Activated T-cell treated with anti-CD3 and anti-CD28 coated beads for 4 hours (primary cell): Measurements from ENCODE around the gene PTGR3.
A peak's percentile ranks its signal among the peaks of the same experiment; 100 is the strongest.

Experiments used
- DNase-seq: peaks from one replicate; pipeline ENCODE4 v3.0.0-alpha.2; 2020

PTGR3 gene, protein sequence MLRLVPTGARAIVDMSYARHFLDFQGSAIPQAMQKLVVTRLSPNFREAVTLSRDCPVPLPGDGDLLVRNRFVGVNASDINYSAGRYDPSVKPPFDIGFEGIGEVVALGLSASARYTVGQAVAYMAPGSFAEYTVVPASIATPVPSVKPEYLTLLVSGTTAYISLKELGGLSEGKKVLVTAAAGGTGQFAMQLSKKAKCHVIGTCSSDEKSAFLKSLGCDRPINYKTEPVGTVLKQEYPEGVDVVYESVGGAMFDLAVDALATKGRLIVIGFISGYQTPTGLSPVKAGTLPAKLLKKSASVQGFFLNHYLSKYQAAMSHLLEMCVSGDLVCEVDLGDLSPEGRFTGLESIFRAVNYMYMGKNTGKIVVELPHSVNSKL

DNA sequence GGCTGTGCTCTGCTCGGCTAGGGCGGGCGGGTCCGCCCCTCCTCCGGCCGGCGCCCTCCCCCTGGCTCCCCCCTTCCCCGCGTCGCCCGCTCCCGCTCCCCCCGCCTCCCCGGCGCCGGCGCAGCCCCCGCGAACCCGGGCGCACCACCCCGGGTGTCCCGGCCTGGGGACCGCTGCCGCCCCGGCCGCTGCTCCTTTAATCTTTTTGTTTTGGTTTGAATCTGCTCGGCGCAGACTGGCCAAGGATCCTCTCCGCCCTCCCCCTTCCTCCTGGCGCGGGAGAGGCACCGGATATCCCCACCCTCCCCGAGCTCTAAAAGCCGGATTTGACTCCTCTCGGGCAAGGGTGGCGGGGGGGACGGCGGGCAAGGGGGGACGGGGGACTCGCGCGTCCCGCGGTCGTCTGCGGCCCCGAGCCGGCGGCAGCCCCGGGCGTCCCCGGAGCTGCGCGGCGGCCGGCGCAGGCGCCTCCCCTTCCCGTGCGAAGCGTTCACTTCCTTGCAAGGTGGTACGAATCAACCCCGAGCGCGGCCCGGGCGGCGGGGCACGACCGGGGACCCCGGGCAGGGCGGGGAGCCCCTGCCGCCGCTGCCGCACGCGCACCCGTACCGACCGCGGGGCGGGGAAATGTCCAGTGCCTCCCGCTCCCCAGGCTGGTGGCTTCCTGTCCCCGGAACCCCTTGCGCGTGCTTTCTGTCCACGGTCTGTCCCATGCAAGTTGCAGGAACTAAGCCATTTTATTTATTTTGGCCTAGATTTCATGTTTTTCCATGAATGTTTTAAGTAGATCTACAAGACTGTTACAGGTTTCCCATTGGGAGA, at the start of gene PTGR3:
PTGR3 (minus strand) TSS at position 11 of the 822 bp plus-strand sequence. CDS start 81 bp downstream, outside the sequence.
- peak; percentile 48 for DNase-seq

DNA sequence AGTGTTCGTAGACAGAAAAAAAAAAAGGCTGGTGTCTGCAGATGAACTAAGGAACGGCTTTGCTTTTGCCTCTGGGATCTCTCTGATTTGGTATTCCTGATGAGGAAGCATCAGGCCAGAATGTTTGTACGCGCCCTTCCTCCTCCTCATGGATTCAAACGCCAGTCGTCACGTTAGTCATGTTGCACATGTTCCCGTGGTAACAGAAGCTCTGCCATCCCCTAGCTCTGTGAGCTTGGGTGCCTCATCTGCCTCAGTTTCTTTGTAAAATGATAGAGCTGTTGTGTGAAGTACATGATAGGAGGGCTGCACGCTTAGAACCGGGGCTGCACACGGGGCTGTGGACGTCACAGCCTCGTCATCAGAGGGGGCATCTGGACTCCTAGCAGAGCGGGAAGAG, 48.7 kb upstream of the PTGR3 start:
- no peak for DNase-seq

DNA sequence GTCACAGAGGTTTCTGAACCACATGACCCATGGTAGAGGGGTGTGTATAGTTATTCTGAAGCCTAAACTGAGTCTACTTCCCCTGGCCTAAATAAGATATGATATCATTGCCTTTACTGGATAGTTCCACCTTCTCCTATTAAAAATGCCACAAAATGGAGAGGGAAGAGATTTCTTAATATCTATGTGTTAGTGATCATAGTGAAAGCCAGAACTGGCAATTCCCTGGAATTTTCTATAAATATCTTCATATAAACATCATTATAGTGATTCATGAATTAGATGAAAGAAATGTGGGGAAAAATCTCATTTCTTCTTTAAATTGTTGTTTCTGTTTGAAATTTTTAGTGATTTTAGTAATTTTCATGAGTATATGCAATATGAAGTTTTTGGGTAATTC, 47.4 kb upstream of the PTGR3 start:
- DNase-seq = no peak

DNA sequence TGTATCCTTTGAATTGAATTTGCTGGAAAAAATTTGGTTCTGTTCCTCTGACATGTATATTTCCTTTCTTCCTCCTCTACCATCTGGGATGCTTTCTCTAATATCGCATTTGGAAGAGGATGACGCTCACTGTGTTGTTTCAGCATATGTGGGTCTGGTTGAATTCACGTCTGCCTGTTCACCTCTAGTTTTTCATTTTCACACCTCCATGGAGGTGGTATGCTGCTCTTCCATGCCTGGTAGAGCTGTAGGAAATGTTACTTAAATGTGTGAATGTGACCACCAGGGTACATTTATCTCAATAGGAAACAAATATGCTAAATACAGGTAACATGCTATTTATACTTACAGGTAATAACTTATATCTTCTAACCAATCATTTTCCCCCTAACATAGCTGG, 46.2 kb upstream of the PTGR3 start:
- no peak for DNase-seq

DNA sequence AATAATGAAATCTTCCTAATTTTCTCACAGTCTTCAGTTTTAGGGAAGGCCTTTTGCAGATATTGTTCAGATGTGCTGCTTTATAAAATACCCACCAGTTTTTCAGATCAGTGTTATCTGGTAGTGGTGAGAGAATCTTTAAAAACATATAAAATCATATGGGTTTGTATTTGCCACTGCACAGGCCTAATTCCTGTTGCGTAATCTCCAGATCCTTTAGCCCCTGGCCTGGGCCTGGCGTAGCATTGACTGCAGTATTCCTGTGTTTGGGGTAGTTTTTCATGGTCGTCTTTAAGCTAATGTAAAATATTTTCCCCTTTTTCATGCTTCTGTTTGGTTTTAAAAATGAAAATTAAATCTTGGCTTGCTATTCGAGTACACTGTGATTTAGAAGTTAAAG, 44.8 kb upstream of the PTGR3 start:
- DNase-seq = no peak

DNA sequence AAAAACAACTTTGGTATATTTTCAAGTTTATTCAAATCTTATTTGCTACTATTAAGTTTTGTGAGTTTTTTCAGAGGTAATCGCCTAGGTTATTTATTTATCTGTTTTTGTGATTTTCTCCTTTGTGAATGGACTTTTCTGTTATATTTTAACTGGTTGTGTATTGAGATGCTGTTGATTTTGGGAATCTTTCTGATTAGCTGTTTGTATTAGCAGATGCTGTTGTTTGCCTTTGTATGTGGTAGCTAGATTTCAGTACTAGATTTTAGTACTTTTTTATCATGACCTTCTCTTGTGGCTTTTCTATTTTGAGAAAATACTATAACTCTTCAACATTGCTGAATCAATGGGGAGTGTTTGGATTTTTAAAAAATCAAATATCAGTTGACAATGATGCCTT, 44.1 kb upstream of the PTGR3 start:
- DNase-seq = no peak

DNA sequence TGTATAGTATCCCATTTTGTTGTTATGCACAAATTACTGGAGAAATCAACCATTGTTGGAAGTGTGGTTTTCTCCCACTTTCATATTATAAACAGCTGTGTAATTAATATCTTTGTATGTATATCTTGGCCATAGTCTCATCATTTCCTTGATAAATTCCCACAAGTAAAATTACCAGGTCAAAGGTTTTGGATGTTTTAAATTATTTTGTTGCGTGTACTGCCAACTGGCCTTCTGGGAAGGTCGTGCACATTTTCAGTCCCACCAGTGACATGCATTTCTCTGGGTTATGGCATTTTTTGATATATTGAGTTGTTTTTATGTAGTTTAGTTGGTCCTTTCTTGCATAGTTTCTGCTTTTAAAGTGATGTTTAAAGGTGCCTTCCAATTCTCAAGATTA, 43.2 kb upstream of the PTGR3 start:
- DNase-seq = no peak

DNA sequence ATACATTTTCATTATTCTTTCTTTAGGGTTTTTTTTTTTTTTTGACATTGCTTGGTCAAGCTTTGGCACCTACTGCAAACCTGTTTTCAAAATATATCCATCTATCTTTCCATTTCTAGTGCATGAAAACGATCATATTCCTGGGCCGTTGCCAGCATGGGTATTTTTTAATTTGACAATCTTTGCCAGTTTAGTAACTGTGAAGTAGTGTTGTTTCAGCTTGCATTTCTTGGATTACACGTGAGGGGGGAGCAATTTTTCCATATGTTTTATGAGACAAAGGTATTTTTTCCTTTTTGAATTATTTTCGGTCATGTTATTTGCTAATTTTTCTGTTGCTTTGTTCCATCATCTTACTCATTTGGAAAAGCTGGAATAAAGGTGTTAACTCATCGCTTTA, 42.5 kb upstream of the PTGR3 start:
- DNase-seq = no peak

DNA sequence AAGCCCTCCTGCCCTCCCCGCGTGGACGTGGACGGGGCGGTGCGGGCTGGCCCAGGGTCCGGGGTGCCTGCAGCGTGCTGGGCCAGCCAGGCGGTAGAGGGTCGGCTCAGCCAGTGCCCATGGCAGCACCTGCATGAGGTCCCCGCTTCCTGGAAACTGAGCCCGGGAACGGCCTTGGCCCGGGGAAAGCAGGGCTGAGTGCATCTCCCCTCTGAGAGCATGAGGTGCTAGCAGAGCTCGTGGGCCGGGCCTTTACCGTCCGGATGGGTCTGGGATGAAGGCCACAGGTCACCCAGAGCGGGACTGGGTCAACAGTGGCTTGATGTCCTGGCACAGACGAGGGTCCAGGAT, 41.5 kb upstream of the PTGR3 start:
- DNase-seq = no peak

DNA sequence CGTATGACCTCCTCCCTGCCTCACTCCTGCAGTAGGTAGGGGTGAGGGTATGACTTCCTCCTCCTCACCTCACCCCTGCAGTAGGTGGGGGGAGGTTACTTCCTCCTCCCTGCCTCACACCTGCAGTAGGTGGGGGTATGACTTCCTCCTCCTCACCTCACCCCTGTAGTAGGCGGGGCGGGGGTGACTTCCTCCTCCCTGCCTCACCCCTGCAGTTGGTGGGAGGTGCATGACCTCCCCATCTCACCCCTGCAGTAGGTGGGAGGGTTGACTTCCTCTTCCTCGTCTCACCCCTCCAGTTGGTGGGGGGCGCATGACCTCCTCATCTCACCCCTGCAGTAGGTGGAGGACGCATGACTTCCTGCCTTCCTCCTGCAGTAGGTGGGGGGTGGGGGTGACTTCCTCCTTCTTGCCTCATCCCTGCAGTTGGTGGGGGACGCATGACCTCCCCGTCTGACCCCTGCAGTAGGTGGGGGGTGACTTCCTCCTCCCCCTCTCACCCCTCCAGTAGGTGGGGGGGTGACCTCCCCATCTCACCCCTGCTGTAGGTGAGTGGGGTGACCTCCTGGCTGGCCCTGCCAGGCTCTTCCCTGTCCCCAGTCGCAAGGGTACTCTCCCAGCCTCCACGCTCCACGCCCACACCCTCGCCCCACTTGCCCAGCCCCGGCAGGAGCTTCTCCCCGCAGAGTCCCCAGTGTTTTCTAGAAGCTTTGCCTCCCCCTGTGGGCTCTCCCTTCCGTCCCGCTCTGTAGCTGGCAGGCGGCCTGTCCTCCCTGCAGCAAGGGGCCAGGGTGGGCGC, 40.9 kb upstream of the PTGR3 start:
- DNase-seq = no peak

DNA sequence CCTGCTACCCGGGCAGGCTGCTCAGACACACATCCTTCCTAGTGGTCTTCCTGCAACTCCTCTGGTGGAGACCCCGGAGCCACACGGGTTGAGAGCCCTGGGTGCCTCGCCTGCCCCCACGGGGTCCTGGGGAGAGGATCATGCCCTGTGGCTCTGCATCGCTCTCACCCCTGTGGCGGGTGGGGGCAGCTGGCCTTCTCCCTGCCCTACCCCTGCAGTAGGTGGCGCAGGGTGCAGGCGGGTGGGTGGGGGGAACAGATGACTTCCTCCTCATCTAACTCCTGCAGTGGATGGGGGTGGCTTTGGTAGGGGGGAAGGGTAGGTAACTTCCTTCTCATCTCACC, 40.2 kb upstream of the PTGR3 start:
- DNase-seq = no peak

DNA sequence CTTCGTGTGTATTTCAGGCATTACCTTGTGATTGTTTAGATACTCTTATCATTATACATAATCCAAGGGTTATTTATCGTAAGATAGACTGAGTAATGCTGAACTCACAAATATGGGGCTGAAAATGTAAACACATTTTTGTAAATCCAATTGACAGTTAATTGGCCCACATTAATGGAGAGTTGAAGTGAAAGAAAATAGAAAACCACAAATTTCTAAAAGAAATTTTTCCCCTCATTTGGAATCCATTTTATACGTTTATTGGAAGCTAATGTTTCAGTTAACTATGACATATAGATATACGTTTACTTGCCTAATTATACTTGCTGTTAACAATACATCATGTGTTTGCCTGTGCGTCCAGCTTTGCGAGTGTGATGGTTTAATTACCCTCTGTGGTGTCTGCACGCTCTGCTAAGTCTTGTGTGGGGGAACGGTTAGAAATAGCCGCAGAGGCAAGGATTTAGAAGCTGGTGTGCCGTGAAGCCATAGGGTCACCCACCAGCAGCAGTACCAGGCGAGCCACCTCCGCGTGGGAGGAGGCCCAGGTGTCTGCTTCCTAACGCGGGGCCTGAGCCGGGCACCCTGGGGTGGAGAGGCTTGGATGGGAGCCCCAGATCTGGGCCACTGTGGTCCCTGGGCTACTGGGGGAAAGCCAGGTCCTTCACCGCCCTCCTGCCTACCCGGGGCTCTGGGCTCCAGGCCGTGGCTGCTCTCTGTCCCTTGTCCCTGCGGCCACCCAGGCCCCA, 39.7 kb upstream of the PTGR3 start:
- no peak for DNase-seq

DNA sequence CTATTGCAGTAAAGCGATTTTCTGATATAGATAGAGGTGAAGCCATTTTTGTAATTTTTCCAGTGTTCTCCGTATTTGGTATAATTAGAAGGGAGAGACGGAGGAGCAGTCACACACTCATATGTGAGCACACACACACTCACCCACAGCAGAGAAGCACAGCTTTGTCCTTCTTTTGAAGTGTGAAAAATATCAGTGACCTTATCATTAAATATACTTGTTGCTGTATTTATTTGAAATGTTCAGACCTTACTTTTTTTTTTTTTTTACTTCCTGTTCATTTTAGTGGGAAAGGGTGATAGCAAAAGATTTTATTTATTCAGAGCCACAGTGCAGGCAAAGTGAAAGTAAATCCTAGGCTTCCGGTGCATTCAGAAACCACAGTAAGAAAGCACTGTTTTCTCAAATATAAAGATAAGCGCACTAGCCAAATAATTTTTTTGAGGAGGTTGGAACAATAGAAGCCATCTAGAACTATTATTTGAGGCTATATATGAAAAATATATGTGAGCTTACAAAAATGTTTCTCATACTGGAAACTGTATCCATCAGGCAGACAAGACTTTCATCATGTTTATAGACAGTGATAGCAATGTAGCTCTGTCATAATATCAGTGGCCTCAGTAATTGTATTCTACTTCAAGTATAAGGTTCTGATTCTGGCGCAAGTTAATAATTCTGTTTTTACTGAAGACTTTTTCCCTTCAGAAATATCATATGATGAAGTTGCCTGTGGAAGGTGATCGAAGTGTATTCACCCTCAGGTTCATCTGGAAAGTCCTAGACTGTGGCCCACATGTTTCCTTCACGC, 38.9 kb upstream of the PTGR3 start:
- no peak for DNase-seq

DNA sequence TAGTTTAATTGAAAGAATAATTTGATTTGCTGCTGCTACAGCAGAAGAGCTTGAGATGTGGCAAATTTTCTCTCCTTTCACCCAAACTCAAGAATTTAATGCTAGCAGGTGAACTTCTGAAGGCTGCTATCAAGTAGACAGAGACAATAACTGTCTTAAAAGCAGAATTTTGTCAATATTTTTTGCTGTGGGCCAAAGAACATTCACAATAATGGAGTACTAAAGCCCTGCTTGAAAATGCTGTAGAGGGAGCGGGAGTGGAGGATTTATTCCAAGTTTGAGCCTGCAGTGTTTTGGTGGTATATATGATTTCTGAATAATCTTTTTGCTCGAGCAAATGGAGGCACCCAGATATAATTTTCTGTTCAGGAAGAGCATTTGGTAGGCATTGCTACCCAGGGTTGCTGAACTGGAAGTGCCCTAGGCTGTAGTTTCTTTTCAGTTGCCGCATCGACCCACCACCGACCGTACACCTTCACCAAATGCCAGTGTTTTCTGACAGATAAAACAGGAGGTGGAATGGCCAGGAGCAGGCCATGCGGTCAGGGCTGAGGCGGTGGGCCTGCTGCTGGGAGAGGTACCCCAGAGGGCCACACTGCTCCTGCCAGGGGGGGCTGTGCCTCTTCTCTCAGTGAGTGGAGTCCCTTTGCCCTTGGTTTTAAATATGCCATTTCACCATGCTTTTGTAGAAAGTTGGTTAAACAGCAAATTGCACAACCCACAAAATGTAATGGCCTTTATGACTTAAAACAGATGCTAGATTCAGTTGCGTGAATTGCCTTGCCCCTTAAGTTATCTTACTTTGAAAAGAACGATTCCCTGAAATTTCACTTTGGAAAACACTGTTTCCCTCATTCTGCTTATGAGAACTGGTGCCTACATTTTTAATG, 38.0 kb upstream of the PTGR3 start:
- DNase-seq = no peak

DNA sequence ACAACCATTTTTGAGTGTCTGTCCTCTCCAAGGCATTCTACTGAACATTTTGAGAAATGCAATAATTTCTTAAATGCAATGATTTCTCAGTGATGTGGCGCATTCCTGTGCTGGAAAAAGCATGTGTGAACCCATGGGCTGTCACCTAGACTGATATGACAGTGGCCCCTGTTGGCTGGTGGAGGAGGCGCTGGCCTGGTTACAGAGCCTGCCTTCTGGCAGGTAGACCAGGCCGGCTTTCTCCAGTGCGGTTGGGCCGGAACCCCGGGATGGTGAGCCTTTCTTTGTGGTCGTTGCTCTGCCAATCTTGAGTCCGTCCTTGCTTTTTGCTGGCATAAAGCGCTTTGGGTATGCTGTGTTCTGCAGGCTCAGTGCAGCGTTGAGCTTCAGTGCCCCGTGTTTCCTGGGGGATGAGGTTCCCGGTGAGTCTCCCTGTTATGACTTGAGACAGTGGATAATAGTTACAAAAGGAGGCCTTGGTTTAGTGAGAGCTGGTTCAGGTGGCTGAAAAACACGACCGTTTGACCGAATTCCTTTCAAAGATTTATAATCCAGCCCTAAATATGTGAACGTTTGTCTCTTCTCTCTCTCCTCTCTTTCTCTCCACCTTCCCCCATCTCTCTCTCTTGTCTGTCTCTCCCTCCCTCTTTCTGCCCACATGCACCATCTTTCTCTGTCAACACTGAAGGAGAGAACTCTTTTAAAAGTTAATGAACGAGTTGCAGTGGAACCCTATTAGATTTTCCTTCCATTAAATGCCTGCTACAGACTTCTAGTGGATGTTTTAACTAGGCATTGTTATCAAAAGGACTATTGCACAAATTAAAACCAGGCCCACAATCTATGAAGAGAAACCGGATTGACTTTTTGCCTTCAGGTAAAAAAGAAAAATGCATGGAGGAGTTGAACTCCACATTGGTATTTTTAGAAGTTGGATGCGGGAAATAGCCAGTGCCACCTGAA, 35.7 kb upstream of the PTGR3 start:
- DNase-seq = no peak

DNA sequence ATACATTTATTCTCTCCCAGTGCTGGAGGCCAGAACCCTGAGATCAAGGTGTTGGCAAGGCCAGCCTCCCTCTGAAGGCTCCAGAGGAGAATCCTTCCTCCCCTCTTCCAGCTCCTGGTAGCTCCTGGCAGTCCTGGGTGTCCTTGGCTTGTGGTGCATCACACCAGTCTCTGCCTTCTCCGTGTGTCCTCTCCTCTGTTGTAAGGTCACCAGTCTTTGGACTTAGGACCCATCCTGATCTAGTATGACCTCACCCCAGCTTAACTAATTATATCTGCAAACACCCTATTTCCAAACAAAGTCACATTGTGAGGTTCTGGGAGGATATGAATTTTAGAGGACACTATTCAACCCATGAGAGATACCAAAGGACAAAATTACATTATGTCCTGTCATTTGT, 32.8 kb upstream of the PTGR3 start:
- DNase-seq = no peak

DNA sequence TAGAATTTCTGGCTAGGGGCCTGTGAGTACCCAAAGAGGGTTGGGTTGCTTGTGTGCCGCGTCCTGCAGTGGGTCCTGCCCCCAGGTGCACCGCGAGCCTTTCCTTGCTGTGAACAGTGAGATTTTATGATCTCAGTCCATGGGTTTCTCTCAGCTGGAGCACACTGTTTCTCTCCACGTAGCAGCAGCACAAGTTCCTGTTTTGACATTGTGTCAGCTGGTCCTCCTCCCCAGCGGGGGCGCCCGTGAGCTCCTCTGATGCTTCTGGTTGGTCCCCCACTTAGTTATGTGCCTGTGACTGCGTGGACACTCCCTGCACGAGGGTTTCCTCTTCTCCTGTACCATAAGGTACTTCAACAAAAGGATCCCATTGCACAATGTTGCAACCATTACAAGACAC, 31.5 kb upstream of the PTGR3 start:
- DNase-seq = no peak

DNA sequence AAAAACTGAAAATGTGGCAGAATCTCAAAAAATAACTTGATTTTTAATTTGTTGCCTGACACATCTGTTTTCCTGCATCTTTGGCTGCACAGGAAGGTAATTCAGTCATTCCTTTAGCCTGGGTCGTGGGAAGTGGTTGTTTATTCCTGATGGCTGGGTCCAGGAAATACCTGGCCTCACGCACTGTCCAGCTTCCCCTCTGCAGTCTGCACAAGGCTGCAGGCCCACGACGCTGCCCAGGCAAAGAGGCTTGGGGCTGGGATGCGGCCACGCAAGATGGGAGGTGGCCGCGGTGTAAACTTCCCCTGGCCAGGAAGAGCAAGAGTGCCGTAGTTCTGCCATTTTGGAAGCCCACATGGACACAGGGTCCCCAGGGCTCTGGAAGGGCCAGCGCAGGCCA, 29.8 kb upstream of the PTGR3 start:
- no peak for DNase-seq

DNA sequence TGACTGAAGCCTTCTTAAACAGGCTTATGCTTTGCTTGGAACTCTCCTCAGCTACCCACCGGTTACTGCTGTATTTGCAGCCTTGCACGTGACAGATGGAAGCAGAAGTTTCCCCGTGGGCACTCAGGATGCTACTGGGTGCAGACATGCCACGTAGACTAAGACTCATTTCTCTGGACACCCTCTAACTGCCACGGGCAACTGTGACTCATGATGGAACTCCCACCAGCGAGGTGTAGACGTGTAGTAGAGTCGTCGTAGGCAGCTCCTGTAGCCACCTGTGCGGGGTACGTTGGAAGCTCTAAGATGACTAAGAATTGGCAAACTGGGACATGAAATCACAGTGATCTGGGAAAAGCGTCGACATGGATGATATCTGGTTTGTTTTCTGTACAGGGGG, 29.2 kb upstream of the PTGR3 start:
- DNase-seq = no peak

DNA sequence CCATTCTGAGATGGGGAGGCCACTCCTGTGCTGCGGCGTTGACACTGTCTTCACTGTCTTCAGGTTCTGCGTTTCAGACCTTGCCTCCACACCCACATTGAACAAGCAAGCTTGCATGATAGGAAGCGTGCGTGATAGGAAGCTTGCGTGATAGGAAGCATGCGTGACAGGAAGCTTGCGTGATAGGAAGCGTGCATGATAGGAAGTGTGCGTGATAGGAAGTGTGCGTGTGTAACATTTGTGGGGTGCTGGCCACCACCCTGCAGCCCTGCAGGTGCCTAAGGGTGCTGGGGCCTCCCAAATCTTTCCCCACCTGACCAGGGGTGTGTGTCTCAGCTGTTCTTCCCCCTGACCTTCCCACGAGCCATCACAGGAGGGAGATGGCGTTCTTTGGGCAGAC, 27.0 kb upstream of the PTGR3 start:
- no peak for DNase-seq
